ENCODE results near the gene SIGLEC5. TPM values are rescaled to one million over a fixed set of nuclear protein-coding genes. Genes with fewer than 3 reads are reported as not detected.

The SIGLEC5 gene
- total and polyA plus RNA-seq, 4 donors = 0.42 to 0.70 TPM; not detected in 2

GRCh38 chr19:51592521-51592920, 37.7 kb downstream of the SIGLEC5 start:
- Histone ChIP-seq H3K27me3 (ENCODE audit: control insufficient read depth in 4 of 4, insufficient read depth in 4 of 4, low read length in 3 of 4) (no peaks in the 10 kb centered on the region), H3K4me3 (ENCODE audit: low read depth in 1 of 3, low read length in 3 of 3) (no peak overlapping the region), H3K36me3 (ENCODE audit: control insufficient read depth in 4 of 4, insufficient read depth in 3 of 4, low read depth in 1 of 4, low read length in 3 of 4) (peaks cover under 1 to 8% (median 3%) of the 10 kb centered on the region in 4 donors), H3K4me1 (ENCODE audit: control insufficient read depth in 4 of 4, insufficient read depth in 4 of 4, low read length in 3 of 4) (peaks cover 0 to 17% (median 13%) of the 10 kb centered on the region in 4 donors), H3K9me3 (ENCODE audit: control insufficient read depth in 4 of 4, low read length in 3 of 4) (peaks cover 4 to 17% (median 11%) of the 10 kb centered on the region in 4 donors), H3K9ac (ENCODE audit: low read depth in 1 of 2, low read length in 2 of 2) (no peak overlapping the region), H3K27ac (ENCODE audit: low read depth in 1 of 2, low read length in 2 of 2) (no peak overlapping the region)
- DNase-seq (ENCODE audit: low spot score) = no peak
- 90% methylated on average over 1 of the region's 1 CpG for WGBS
- no peak for TF ChIP-seq FOXA1 (IDR thresholded peaks at IDR 0.05)
- TF ChIP-seq FOXA2 (IDR thresholded peaks at IDR 0.05) = no peak
- TF ChIP-seq RAD21 (IDR thresholded peaks at IDR 0.05) = no peak
- TF ChIP-seq NR2F2 (IDR thresholded peaks at IDR 0.05) = no peak
- no peak for TF ChIP-seq YY1 (IDR thresholded peaks at IDR 0.05)
- TF ChIP-seq ATF3 (IDR thresholded peaks at IDR 0.05) = no peak
- TF ChIP-seq TAF1 (conservative IDR thresholded peaks at IDR 0.05) = no peak
- no peak for TF ChIP-seq SP1 (IDR thresholded peaks at IDR 0.05)
- TF ChIP-seq EGR1 (IDR thresholded peaks at IDR 0.05; ENCODE audit: low read depth in 2 of 2) = no peak
- TF ChIP-seq ZBTB33 (IDR thresholded peaks at IDR 0.05) = no peak
- TF ChIP-seq RXRA (IDR thresholded peaks at IDR 0.05) = no peak
- TF ChIP-seq MAX (IDR thresholded peaks at IDR 0.05) = no peak

GRCh38 chr19:51590441-51590840, 39.8 kb downstream of the SIGLEC5 start:
- H3K36me3 ChIP-seq (ENCODE audit: control insufficient read depth in 4 of 4, insufficient read depth in 3 of 4, low read depth in 1 of 4, low read length in 3 of 4) = peaks cover 8 to 29% (median 22%) of the 10 kb centered on the region in 4 donors
- peaks cover 13 to 37% (median 30%) of the 10 kb centered on the region in 4 donors for H3K9me3 ChIP-seq (ENCODE audit: control insufficient read depth in 4 of 4, low read length in 3 of 4)
- no peak overlapping the region for H3K27ac ChIP-seq (ENCODE audit: low read depth in 1 of 2, low read length in 2 of 2)
- no peaks in the 10 kb centered on the region for H3K27me3 ChIP-seq (ENCODE audit: control insufficient read depth in 4 of 4, insufficient read depth in 4 of 4, low read length in 3 of 4)
- TF ChIP-seq YY1 (IDR thresholded peaks at IDR 0.05) (no peak), RAD21 (IDR thresholded peaks at IDR 0.05) (no peak), FOXA1 (IDR thresholded peaks at IDR 0.05) (no peak), NR2F2 (IDR thresholded peaks at IDR 0.05) (no peak), EGR1 (IDR thresholded peaks at IDR 0.05; ENCODE audit: low read depth in 2 of 2) (no peak), CTCF (IDR thresholded peaks at IDR 0.05; ENCODE audit: low read depth, low read length, missing input control) (no peak), HNF4G (IDR thresholded peaks at IDR 0.05) (no peak), RXRA (IDR thresholded peaks at IDR 0.05) (no peak), FOXA2 (IDR thresholded peaks at IDR 0.05) (no peak), SP1 (IDR thresholded peaks at IDR 0.05) (no peak)
- no peak overlapping the region for H3K9ac ChIP-seq (ENCODE audit: low read depth in 1 of 2, low read length in 2 of 2)
- no peak for DNase-seq (ENCODE audit: low spot score)
- peaks cover 0 to 17% (median 13%) of the 10 kb centered on the region in 4 donors for H3K4me1 ChIP-seq (ENCODE audit: control insufficient read depth in 4 of 4, insufficient read depth in 4 of 4, low read length in 3 of 4)
- WGBS = 97% methylated on average over 3 of the region's 3 CpGs
- H3K4me3 ChIP-seq (ENCODE audit: low read depth in 1 of 3, low read length in 3 of 3) = no peak overlapping the region

- peaks cover 13 to 43% (median 35%) of the 10 kb centered on the region in 4 donors for H3K9me3 ChIP-seq (ENCODE audit: control insufficient read depth in 4 of 4, low read length in 3 of 4)
- H3K27me3 ChIP-seq (ENCODE audit: control insufficient read depth in 4 of 4, insufficient read depth in 4 of 4, low read length in 3 of 4) = no peaks in the 10 kb centered on the region
- no peak overlapping the region for H3K9ac ChIP-seq (ENCODE audit: low read depth in 1 of 2, low read length in 2 of 2)
- H3K36me3 ChIP-seq (ENCODE audit: control insufficient read depth in 4 of 4, insufficient read depth in 3 of 4, low read depth in 1 of 4, low read length in 3 of 4) = peaks cover 8 to 37% (median 28%) of the 10 kb centered on the region in 4 donors
- TF ChIP-seq JUND (IDR thresholded peaks at IDR 0.05) (no peak), GABPA (IDR thresholded peaks at IDR 0.05 in 1 of 2, conservative IDR thresholded peaks at IDR 0.05 in 1 of 2) (no peak), EGR1 (IDR thresholded peaks at IDR 0.05; ENCODE audit: low read depth in 2 of 2) (no peak), HNF4G (IDR thresholded peaks at IDR 0.05) (no peak), RAD21 (IDR thresholded peaks at IDR 0.05) (no peak), CTCF (IDR thresholded peaks at IDR 0.05; ENCODE audit: low read depth, low read length, missing input control) (no peak), HNF4A (conservative IDR thresholded peaks at IDR 0.05) (no peak), NR2F2 (IDR thresholded peaks at IDR 0.05) (no peak), TAF1 (conservative IDR thresholded peaks at IDR 0.05) (no peak), ATF3 (IDR thresholded peaks at IDR 0.05) (no peak), YY1 (IDR thresholded peaks at IDR 0.05) (no peak), SP1 (IDR thresholded peaks at IDR 0.05) (no peak), RXRA (IDR thresholded peaks at IDR 0.05) (no peak)
- H3K4me1 ChIP-seq (ENCODE audit: control insufficient read depth in 4 of 4, insufficient read depth in 4 of 4, low read length in 3 of 4) = peaks cover 0 to 11% (median 8%) of the 10 kb centered on the region in 4 donors
- no peak for DNase-seq (ENCODE audit: low spot score)
- 98% methylated on average over 2 of the region's 2 CpGs for WGBS
- no peak overlapping the region for H3K4me3 ChIP-seq (ENCODE audit: low read depth in 1 of 3, low read length in 3 of 3)
- no peak overlapping the region for H3K27ac ChIP-seq (ENCODE audit: low read depth in 1 of 2, low read length in 2 of 2)
Measured at GRCh38 chr19:51589511-51589910, 40.7 kb downstream of the SIGLEC5 start.
